HG02610 (cell line): ENCODE measurements around the gene C1QL4.

ENCODE experiments used
- ATAC-seq: cut with Tn5 transposase; IDR thresholded peaks from one replicate; pipeline ENCODE4 v1.9.1; 2021; ENCODE audit warnings: mild to moderate bottlenecking, moderate library complexity; ENCODE audit not compliant: unreplicated experiment

The C1QL4 gene

GRCh38 chr12:49348781-49349180, 11.8 kb upstream of the C1QL4 start:
- no peak for ATAC-seq

- ATAC-seq = no peak
Measured at GRCh38 chr12:49347311-49348193, 10.6 kb upstream of the C1QL4 start.

- ATAC-seq = no peak
Measured at GRCh38 chr12:49346659-49347310, 9.8 kb upstream of the C1QL4 start, which contains the start of gene DNAJC22. DNAJC22 (plus strand) TSS chr12:49346888; CDS start chr12:49348873, 1,985 bp downstream.

- ATAC-seq = no peak
Measured at GRCh38 chr12:49345825-49346658, 9.1 kb upstream of the C1QL4 start.

- no peak for ATAC-seq
Measured at GRCh38 chr12:49345051-49345824, 8.2 kb upstream of the C1QL4 start.

GRCh38 chr12:49344486-49345050, 7.6 kb upstream of the C1QL4 start:
- ATAC-seq = no peak

GRCh38 chr12:49342914-49343731, 6.1 kb upstream of the C1QL4 start:
- no peak for ATAC-seq

GRCh38 chr12:49342066-49342913, 5.3 kb upstream of the C1QL4 start:
- ATAC-seq = peak; percentile 66

- ATAC-seq = no peak
Measured at GRCh38 chr12:49341777-49342065, 4.7 kb upstream of the C1QL4 start.

- no peak for ATAC-seq
Measured at GRCh38 chr12:49340971-49341776, 4.2 kb upstream of the C1QL4 start.

- ATAC-seq = no peak
Measured at GRCh38 chr12:49340095-49340870, 3.3 kb upstream of the C1QL4 start.

GRCh38 chr12:49339464-49339861, 2.5 kb upstream of the C1QL4 start:
- no peak for ATAC-seq

- ATAC-seq = no peak
Measured at GRCh38 chr12:49338830-49339463, 2.0 kb upstream of the C1QL4 start.

GRCh38 chr12:49335955-49336644, 888 bp downstream of the C1QL4 start:
- no peak for ATAC-seq

- ATAC-seq = no peak
Measured at GRCh38 chr12:49335118-49335954, 1.7 kb downstream of the C1QL4 start.
